Parathyroid adenoma (tissue), 2 donors: ENCODE measurements around the gene WDR33.

ENCODE experiments used
- H2AFZ ChIP-seq: fragments of 300-600 bp; sonication (generic); one replicate; pipeline ENCODE4 v1.7.0; 2017; ENCODE audit warnings: antibody characterized with exemption, mild to moderate bottlenecking
- H3K27ac ChIP-seq: fragments of 300-600 bp; sonication (generic); one replicate; pipeline ENCODE4 v1.7.0; 2017
- H3K27me3 ChIP-seq: fragments of 300-600 bp; sonication (generic); one replicate; pipeline ENCODE4 v1.7.0; 2017; ENCODE audit warnings: low read length; ENCODE audit not compliant: control insufficient read depth, insufficient read depth
- H3K36me3 ChIP-seq: fragments of 300-600 bp; sonication (generic); one replicate; pipeline ENCODE4 v1.7.0; 2017; ENCODE audit warnings: low read length; ENCODE audit not compliant: control insufficient read depth, insufficient read depth
- H3K4me1 ChIP-seq: fragments of 300-600 bp; sonication (generic); one replicate; pipeline ENCODE4 v1.7.0; 2017; ENCODE audit warnings: control low read depth
- H3K4me2 ChIP-seq: fragments of 300-600 bp; sonication (generic); one replicate; pipeline ENCODE4 v1.7.0; 2017; ENCODE audit warnings: low read length
- H3K4me3 ChIP-seq: fragments of 300-600 bp; sonication (generic); one replicate; pipeline ENCODE4 v1.7.0; 2017; ENCODE audit warnings: low read depth, low read length
- H3K79me2 ChIP-seq: fragments of 300-600 bp; sonication (generic); one replicate; pipeline ENCODE4 v1.7.0; 2017; ENCODE audit warnings: control low read depth
- H3K9ac ChIP-seq: fragments of 300-600 bp; sonication (generic); one replicate; pipeline ENCODE4 v1.7.0; 2017; ENCODE audit warnings: mild to moderate bottlenecking
- H3K9me3 ChIP-seq: fragments of 300-600 bp; sonication (generic); one replicate; pipeline ENCODE4 v1.7.0; 2017; ENCODE audit warnings: low read length; ENCODE audit not compliant: control insufficient read depth
- TF ChIP-seq, protein P1 (sequence below): fragments of 300-600 bp; sonication (generic); IDR thresholded peaks from one replicate; pipeline ENCODE4 v1.7.0; 2017; ENCODE audit warnings: antibody characterized with exemption, mild to moderate bottlenecking
- donor health status: primary hyperparathyroidism.

WDR33 gene

DNA sequence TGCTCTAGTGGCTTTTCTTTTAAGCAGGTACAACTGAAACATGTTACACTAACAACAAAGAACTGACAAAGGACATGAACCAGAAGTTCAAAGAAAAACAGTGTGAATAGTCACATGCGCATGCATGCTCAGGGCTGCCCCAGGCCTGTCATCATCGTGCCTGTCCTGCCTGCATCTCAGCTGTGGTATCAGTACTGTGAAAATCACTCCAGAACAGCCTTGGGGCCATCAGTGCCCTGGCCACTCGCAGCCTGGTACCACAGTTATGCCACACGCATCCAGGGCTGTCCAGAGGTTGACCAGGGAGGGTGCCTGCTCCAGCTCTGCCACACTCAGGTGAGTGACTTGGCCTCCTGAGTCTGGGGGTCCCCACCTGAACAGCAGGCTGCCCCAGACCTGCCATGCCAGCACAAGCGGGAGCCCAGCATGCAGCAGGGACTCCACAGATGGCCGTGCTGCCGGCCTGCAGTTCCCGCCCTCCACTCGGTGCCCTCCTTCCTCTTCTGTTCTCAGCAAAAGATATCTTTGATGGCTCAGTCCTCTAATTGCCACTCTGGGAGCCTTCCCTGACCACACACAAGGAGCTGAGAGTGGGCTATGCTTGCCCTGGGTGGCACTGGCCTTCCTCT lies 147.9 kb downstream of the WDR33 start:
- H3K9me3 ChIP-seq, result no peaks in the 10 kb centered on the region
- no peak overlapping the region for H2AFZ ChIP-seq
- H3K79me2 ChIP-seq, result no peaks in the 10 kb centered on the region
- no peaks in the 10 kb centered on the region for H3K27me3 ChIP-seq
- no peak overlapping the region for H3K27ac ChIP-seq
- H3K9ac ChIP-seq, result no peak overlapping the region
- TF ChIP-seq, protein P1, sequence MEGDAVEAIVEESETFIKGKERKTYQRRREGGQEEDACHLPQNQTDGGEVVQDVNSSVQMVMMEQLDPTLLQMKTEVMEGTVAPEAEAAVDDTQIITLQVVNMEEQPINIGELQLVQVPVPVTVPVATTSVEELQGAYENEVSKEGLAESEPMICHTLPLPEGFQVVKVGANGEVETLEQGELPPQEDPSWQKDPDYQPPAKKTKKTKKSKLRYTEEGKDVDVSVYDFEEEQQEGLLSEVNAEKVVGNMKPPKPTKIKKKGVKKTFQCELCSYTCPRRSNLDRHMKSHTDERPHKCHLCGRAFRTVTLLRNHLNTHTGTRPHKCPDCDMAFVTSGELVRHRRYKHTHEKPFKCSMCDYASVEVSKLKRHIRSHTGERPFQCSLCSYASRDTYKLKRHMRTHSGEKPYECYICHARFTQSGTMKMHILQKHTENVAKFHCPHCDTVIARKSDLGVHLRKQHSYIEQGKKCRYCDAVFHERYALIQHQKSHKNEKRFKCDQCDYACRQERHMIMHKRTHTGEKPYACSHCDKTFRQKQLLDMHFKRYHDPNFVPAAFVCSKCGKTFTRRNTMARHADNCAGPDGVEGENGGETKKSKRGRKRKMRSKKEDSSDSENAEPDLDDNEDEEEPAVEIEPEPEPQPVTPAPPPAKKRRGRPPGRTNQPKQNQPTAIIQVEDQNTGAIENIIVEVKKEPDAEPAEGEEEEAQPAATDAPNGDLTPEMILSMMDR, result no peak
- no peaks in the 10 kb centered on the region for H3K4me1 ChIP-seq
- H3K4me2 ChIP-seq, result no peak overlapping the region
- H3K36me3 ChIP-seq, result no peaks in the 10 kb centered on the region
- H3K4me3 ChIP-seq, result no peak overlapping the region

- no peak overlapping the region for H2AFZ ChIP-seq
- H3K4me3 ChIP-seq, result no peak overlapping the region
- H3K27ac ChIP-seq, result no peak overlapping the region
- H3K9ac ChIP-seq, result no peak overlapping the region
- H3K27me3 ChIP-seq, result no peaks in the 10 kb centered on the region
- H3K4me1 ChIP-seq, result no peaks in the 10 kb centered on the region
- no peaks in the 10 kb centered on the region for H3K36me3 ChIP-seq
- no peaks in the 10 kb centered on the region for H3K79me2 ChIP-seq
- no peaks in the 10 kb centered on the region for H3K9me3 ChIP-seq
- TF ChIP-seq, protein P1, result no peak
- no peak overlapping the region for H3K4me2 ChIP-seq
Measured at GRCh38 chr2:127661949-127662510, 148.9 kb downstream of the WDR33 start.

- Histone ChIP-seq H3K9me3 (no peaks in the 10 kb centered on the region), H3K27me3 (no peaks in the 10 kb centered on the region), H3K27ac (peak overlapping the region; percentile 16), H3K79me2 (no peaks in the 10 kb centered on the region), H3K4me3 (no peak overlapping the region), H3K9ac (no peak overlapping the region), H3K4me1 (no peaks in the 10 kb centered on the region), H2AFZ (no peak overlapping the region), H3K4me2 (no peak overlapping the region), H3K36me3 (no peaks in the 10 kb centered on the region)
- TF ChIP-seq, protein P1, result no peak
Measured at GRCh38 chr2:127661072-127661649, 149.8 kb downstream of the WDR33 start.

DNA sequence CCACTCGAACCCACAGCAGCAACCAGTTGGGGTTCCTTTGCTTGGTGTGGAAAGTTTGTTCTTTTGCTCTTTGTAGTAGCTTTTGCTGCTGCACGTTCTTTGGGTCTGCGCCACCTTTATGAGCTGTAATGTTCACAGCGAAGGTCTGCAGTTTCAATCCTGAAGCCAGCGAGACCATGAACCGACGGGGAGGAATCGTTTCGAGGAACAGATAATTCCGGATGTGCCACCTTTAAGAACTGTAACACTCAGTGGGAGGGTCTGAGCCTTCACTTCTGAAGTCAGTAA lies 150.7 kb downstream of the WDR33 start:
- TF ChIP-seq, protein P1, result no peak
- Histone ChIP-seq H3K9me3 (no peaks in the 10 kb centered on the region), H3K4me2 (no peak overlapping the region), H3K36me3 (no peaks in the 10 kb centered on the region), H3K27ac (peak overlapping the region; percentile 36), H3K9ac (no peak overlapping the region), H3K79me2 (no peaks in the 10 kb centered on the region), H2AFZ (no peak overlapping the region), H3K4me1 (no peaks in the 10 kb centered on the region), H3K4me3 (no peak overlapping the region), H3K27me3 (no peaks in the 10 kb centered on the region)
